ENCODE data around the gene RBM4. TPM values are rescaled to one million over a fixed set of nuclear protein-coding genes. Genes with fewer than 3 reads are reported as not detected.
A peak's percentile ranks its signal among the peaks of the same experiment; 100 is the strongest.

Gene RBM4
- total RNA-seq, 1 donor from 2014 or later: 168 TPM

DNA sequence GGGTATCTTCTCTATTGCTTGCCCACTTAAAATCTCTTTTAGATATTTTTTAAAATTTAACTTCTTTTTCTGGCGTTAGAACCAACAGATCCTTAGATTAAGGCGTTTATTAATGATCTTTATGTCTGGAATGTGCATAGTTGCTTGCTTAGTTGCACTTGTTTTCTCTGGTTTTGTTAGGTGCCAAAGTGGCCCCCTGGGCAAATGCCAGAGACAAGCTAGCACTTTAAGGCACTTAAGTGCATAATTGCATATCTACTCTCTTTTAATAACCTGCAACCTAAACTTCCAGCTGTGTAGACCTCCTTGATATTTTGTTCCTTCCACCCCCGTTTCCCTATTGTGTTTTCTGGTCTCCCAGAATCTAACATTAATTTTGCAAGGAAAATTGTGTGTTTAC lies 3.3 kb downstream of the RBM4 start:
- H3K36me3 ChIP-seq (ENCODE audit: control insufficient read depth, insufficient read depth, low read length): peaks cover 3% of the 10 kb centered on the region
- peak overlapping the region; percentile 20 for H3K4me3 ChIP-seq (ENCODE audit: low read depth, low read length)
- DNase-seq (ENCODE audit: low read depth): no peak
- H3K27me3 ChIP-seq (ENCODE audit: control insufficient read depth, insufficient read depth, low read length): no peaks in the 10 kb centered on the region
- TF ChIP-seq, protein P1, sequence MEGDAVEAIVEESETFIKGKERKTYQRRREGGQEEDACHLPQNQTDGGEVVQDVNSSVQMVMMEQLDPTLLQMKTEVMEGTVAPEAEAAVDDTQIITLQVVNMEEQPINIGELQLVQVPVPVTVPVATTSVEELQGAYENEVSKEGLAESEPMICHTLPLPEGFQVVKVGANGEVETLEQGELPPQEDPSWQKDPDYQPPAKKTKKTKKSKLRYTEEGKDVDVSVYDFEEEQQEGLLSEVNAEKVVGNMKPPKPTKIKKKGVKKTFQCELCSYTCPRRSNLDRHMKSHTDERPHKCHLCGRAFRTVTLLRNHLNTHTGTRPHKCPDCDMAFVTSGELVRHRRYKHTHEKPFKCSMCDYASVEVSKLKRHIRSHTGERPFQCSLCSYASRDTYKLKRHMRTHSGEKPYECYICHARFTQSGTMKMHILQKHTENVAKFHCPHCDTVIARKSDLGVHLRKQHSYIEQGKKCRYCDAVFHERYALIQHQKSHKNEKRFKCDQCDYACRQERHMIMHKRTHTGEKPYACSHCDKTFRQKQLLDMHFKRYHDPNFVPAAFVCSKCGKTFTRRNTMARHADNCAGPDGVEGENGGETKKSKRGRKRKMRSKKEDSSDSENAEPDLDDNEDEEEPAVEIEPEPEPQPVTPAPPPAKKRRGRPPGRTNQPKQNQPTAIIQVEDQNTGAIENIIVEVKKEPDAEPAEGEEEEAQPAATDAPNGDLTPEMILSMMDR (IDR thresholded peaks at IDR 0.05; ENCODE audit: insufficient read depth, low read length, poor library complexity, severe bottlenecking): no peak

DNA sequence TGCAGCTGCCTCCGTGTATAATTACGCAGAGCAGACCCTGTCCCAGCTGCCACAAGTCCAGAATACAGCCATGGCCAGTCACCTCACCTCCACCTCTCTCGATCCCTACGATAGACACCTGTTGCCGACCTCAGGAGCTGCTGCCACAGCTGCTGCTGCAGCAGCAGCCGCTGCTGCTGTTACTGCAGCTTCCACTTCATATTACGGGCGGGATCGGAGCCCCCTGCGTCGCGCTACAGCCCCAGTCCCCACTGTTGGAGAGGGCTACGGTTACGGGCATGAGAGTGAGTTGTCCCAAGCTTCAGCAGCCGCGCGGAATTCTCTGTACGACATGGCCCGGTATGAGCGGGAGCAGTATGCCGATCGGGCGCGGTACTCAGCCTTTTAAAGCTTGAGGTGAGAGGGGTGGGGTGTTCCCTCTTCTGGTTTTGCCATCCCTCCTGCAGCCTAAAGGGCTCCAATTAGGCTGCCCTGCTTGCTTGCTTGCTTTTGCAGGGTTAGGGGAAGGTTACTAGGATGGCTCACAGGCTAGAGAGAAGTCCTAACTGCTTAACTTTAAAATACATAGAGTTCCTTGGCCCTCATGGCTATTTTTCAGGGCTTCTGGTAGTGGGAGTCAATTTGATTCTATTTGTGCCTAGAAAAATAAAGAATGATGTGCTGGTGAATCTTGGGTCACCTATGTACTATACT lies 5.4 kb downstream of the RBM4 start:
- H3K4me3 ChIP-seq (ENCODE audit: low read depth, low read length): peak overlapping the region; percentile 30
- no peaks in the 10 kb centered on the region for H3K27me3 ChIP-seq (ENCODE audit: control insufficient read depth, insufficient read depth, low read length)
- H3K36me3 ChIP-seq (ENCODE audit: control insufficient read depth, insufficient read depth, low read length): peaks cover 3% of the 10 kb centered on the region
- no peak for DNase-seq (ENCODE audit: low read depth)
- TF ChIP-seq, protein P1 (IDR thresholded peaks at IDR 0.05; ENCODE audit: insufficient read depth, low read length, poor library complexity, severe bottlenecking): no peak

DNA sequence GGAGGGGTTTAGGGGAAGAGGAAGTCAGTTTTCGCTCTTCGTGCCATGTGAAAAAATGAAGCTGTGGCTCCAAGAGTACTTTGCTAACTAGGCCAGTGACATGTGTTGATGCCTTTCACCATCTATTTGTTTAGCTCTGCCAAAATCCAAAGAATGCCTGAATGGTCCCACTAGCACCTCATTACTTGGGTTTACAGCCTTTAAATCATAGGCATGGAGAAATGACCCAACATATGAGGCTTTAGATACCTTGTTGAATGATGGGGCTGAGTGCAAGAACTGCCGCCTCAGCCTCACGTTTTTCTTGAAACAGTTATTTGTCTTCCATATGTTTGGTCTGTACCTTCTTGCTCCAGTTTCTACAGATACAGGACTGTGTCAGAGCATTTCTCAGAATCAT lies 8.3 kb downstream of the RBM4 start:
- Histone ChIP-seq H3K36me3 (ENCODE audit: control insufficient read depth, insufficient read depth, low read length) (peaks cover 3% of the 10 kb centered on the region), H3K4me3 (ENCODE audit: low read depth, low read length) (no peak overlapping the region), H3K27me3 (ENCODE audit: control insufficient read depth, insufficient read depth, low read length) (no peaks in the 10 kb centered on the region)
- TF ChIP-seq, protein P1 (IDR thresholded peaks at IDR 0.05; ENCODE audit: insufficient read depth, low read length, poor library complexity, severe bottlenecking): no peak
- no peak for DNase-seq (ENCODE audit: low read depth)

DNA sequence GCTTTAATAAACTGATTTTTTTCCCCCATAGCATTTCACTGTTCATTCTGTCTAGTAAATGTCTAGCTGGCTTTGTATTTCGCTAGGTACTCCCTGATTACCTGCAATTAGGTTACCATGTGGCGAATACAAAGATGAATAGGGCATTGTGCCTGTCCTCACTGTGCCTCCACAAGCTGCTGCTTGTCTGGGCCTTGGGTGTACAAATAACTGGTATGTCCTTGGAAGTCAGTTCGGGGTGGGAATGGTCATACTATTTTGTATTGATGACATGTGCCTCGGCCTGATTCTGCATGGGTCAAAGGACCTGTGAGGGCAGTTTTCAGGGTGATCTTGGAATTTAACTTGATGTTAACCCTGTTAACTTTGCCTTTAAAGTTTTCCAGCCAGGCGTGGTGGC lies 11.4 kb downstream of the RBM4 start:
- TF ChIP-seq, protein P1 (IDR thresholded peaks at IDR 0.05; ENCODE audit: insufficient read depth, low read length, poor library complexity, severe bottlenecking): no peak
- peaks cover 1% of the 10 kb centered on the region for H3K36me3 ChIP-seq (ENCODE audit: control insufficient read depth, insufficient read depth, low read length)
- H3K4me3 ChIP-seq (ENCODE audit: low read depth, low read length): no peak overlapping the region
- DNase-seq (ENCODE audit: low read depth): no peak
- no peaks in the 10 kb centered on the region for H3K27me3 ChIP-seq (ENCODE audit: control insufficient read depth, insufficient read depth, low read length)

DNA sequence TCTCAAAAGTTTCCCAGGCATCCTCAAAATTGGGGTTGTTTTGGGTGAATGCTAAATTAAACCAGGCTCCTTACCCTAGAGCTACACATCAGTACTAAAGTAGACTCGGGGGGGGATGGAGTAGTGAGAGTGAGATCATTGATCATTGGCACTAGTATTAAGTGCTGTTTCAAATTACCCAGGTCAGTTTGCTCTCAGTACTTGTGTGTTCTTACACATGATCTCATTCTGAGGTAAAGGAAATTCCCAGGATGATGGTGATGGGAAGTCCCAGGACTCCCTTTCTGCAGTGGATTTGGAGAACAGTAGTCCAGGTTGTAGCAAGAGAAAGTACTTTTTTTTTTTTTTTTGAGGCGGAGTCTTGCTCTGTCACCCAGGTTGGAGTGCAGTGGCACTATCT lies 12.5 kb downstream of the RBM4 start:
- H3K27me3 ChIP-seq (ENCODE audit: control insufficient read depth, insufficient read depth, low read length): no peaks in the 10 kb centered on the region
- no peak for DNase-seq (ENCODE audit: low read depth)
- no peak overlapping the region for H3K4me3 ChIP-seq (ENCODE audit: low read depth, low read length)
- TF ChIP-seq, protein P1 (IDR thresholded peaks at IDR 0.05; ENCODE audit: insufficient read depth, low read length, poor library complexity, severe bottlenecking): no peak
- peaks cover 1% of the 10 kb centered on the region for H3K36me3 ChIP-seq (ENCODE audit: control insufficient read depth, insufficient read depth, low read length)

DNA sequence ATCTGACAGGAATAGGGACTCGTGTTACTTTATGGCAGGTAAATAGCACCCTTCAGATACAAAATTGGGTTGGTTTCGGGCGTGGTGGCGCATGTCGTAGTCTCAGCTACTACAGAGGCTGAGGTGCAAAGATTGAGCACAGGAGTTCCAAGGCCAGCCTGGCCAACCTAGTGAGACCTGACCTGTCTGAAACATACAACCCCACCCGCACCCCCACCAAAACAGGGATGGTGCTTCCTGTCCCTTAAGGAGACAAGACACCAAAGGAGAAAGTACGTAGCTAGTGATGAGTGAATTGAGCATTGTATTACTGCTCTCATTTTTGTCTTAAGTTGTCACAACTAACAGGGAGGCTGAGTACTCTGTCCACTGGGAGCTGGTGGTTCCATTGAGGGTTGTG lies 14.1 kb downstream of the RBM4 start:
- TF ChIP-seq, protein P1 (IDR thresholded peaks at IDR 0.05; ENCODE audit: insufficient read depth, low read length, poor library complexity, severe bottlenecking): no peak
- no peaks in the 10 kb centered on the region for H3K36me3 ChIP-seq (ENCODE audit: control insufficient read depth, insufficient read depth, low read length)
- H3K27me3 ChIP-seq (ENCODE audit: control insufficient read depth, insufficient read depth, low read length): no peaks in the 10 kb centered on the region
- no peak for DNase-seq (ENCODE audit: low read depth)
- H3K4me3 ChIP-seq (ENCODE audit: low read depth, low read length): no peak overlapping the region

Measured in kidney epithelial cell (primary cell).